ENCODE data around the gene DTL. TPM values are rescaled to one million over a fixed set of nuclear protein-coding genes. Genes with fewer than 3 reads are reported as not detected.
A peak's percentile ranks its signal among the peaks of the same experiment; 100 is the strongest.

The DTL gene
- total and polyA plus RNA-seq, 2 of the 13 experiments (the other 11 are each of a cell fraction or from before 2014, with no cell fraction given) = 10.4 to 32.8 TPM

GRCh38 chr1:212035835-212036605, 472 bp downstream of the DTL start (continued):
- TF ChIP-seq, protein P1, sequence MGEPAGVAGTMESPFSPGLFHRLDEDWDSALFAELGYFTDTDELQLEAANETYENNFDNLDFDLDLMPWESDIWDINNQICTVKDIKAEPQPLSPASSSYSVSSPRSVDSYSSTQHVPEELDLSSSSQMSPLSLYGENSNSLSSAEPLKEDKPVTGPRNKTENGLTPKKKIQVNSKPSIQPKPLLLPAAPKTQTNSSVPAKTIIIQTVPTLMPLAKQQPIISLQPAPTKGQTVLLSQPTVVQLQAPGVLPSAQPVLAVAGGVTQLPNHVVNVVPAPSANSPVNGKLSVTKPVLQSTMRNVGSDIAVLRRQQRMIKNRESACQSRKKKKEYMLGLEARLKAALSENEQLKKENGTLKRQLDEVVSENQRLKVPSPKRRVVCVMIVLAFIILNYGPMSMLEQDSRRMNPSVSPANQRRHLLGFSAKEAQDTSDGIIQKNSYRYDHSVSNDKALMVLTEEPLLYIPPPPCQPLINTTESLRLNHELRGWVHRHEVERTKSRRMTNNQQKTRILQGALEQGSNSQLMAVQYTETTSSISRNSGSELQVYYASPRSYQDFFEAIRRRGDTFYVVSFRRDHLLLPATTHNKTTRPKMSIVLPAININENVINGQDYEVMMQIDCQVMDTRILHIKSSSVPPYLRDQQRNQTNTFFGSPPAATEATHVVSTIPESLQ (CRISPR knock-in tag; conservative IDR thresholded peaks at IDR 0.05) = no peak
- TF ChIP-seq SNAI1 (CRISPR knock-in tag; IDR thresholded peaks at IDR 0.05; ENCODE audit: borderline replicate concordance) (no peak), ETV5 (CRISPR knock-in tag; IDR thresholded peaks at IDR 0.05; ENCODE audit: borderline replicate concordance) (no peak), MXI1 (IDR thresholded peaks at IDR 0.05; ENCODE audit: borderline replicate concordance, low read depth, low read length) (no peak), KDM5A (IDR thresholded peaks at IDR 0.05; ENCODE audit: borderline replicate concordance, low read length) (peak; percentile 69), MXD4 (CRISPR knock-in tag; IDR thresholded peaks at IDR 0.05) (no peak), HNF4A (CRISPR knock-in tag; IDR thresholded peaks at IDR 0.05) (no peak), ZFX (CRISPR knock-in tag; IDR thresholded peaks at IDR 0.05; ENCODE audit: low read depth) (no peak), ARNT2 (CRISPR knock-in tag; IDR thresholded peaks at IDR 0.05; ENCODE audit: low read depth) (peak; percentile 9; the same call in 1 of the 2 replicates), KAT2B (IDR thresholded peaks at IDR 0.05; ENCODE audit: borderline replicate concordance, low read depth, low read length) (no peak), ZFP37 (CRISPR knock-in tag; IDR thresholded peaks at IDR 0.05; ENCODE audit: borderline replicate concordance) (no peak), ZNF564 (CRISPR knock-in tag; IDR thresholded peaks at IDR 0.05) (peak; percentile 9; the same call in 1 of the 2 replicates), ZNF234 (CRISPR knock-in tag; conservative IDR thresholded peaks at IDR 0.05) (no peak), NCOA5 (CRISPR knock-in tag; IDR thresholded peaks at IDR 0.05) (no peak), RBAK (CRISPR knock-in tag; IDR thresholded peaks at IDR 0.05) (no peak), ZNF124 (CRISPR knock-in tag; IDR thresholded peaks at IDR 0.05) (no peak), HOXD1 (CRISPR knock-in tag; IDR thresholded peaks at IDR 0.05) (no peak)
- TF ChIP-seq, protein P2, sequence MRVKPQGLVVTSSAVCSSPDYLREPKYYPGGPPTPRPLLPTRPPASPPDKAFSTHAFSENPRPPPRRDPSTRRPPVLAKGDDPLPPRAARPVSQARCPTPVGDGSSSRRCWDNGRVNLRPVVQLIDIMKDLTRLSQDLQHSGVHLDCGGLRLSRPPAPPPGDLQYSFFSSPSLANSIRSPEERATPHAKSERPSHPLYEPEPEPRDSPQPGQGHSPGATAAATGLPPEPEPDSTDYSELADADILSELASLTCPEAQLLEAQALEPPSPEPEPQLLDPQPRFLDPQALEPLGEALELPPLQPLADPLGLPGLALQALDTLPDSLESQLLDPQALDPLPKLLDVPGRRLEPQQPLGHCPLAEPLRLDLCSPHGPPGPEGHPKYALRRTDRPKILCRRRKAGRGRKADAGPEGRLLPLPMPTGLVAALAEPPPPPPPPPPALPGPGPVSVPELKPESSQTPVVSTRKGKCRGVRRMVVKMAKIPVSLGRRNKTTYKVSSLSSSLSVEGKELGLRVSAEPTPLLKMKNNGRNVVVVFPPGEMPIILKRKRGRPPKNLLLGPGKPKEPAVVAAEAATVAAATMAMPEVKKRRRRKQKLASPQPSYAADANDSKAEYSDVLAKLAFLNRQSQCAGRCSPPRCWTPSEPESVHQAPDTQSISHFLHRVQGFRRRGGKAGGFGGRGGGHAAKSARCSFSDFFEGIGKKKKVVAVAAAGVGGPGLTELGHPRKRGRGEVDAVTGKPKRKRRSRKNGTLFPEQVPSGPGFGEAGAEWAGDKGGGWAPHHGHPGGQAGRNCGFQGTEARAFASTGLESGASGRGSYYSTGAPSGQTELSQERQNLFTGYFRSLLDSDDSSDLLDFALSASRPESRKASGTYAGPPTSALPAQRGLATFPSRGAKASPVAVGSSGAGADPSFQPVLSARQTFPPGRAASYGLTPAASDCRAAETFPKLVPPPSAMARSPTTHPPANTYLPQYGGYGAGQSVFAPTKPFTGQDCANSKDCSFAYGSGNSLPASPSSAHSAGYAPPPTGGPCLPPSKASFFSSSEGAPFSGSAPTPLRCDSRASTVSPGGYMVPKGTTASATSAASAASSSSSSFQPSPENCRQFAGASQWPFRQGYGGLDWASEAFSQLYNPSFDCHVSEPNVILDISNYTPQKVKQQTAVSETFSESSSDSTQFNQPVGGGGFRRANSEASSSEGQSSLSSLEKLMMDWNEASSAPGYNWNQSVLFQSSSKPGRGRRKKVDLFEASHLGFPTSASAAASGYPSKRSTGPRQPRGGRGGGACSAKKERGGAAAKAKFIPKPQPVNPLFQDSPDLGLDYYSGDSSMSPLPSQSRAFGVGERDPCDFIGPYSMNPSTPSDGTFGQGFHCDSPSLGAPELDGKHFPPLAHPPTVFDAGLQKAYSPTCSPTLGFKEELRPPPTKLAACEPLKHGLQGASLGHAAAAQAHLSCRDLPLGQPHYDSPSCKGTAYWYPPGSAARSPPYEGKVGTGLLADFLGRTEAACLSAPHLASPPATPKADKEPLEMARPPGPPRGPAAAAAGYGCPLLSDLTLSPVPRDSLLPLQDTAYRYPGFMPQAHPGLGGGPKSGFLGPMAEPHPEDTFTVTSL (CRISPR knock-in tag; IDR thresholded peaks at IDR 0.05; ENCODE audit: borderline replicate concordance) = no peak
- TF ChIP-seq, protein P3, sequence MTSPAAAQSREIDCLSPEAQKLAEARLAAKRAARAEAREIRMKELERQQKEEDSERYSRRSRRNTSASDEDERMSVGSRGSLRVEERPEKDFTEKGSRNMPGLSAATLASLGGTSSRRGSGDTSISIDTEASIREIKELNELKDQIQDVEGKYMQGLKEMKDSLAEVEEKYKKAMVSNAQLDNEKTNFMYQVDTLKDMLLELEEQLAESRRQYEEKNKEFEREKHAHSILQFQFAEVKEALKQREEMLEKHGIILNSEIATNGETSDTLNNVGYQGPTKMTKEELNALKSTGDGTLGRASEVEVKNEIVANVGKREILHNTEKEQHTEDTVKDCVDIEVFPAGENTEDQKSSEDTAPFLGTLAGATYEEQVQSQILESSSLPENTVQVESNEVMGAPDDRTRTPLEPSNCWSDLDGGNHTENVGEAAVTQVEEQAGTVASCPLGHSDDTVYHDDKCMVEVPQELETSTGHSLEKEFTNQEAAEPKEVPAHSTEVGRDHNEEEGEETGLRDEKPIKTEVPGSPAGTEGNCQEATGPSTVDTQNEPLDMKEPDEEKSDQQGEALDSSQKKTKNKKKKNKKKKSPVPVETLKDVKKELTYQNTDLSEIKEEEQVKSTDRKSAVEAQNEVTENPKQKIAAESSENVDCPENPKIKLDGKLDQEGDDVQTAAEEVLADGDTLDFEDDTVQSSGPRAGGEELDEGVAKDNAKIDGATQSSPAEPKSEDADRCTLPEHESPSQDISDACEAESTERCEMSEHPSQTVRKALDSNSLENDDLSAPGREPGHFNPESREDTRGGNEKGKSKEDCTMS (CRISPR knock-in tag; conservative IDR thresholded peaks at IDR 0.05) = no peak

Data from HepG2 (cell line).